B cell (primary cell): ENCODE measurements around the gene MPDU1. TPM values are rescaled to one million over a fixed set of nuclear protein-coding genes. Genes with fewer than 3 reads are reported as not detected.

Experiments used
- ATAC-seq: fragments of 200-7000 bp; cut with Tn5 transposase; one replicate; pipeline ENCODE4 v1.10.0; 2021; ENCODE audit warnings: low read depth, mild to moderate bottlenecking, moderate number of reproducible peaks, moderate library complexity
- CTCF ChIA-PET: fragments of 350-600 bp; sonication (Branson Sonifier 250); formaldehyde crosslinking; loops from one replicate; lab custom pipeline; 2021; ENCODE audit warnings: antibody characterized with exemption, inconsistent platforms; lab: Charles Lee
- POLR2A ChIA-PET: fragments of 350-600 bp; sonication (Branson Sonifier 250); formaldehyde crosslinking; loops from one replicate; lab custom pipeline; 2021; ENCODE audit warnings: antibody characterized with exemption; lab: Charles Lee
- DNase-seq: peaks from one replicate; pipeline ENCODE4 v3.0.0; 2013
- H2AFZ ChIP-seq: 2 replicates; pipeline ENCODE4 v1.6.1; 2012; ENCODE audit warnings: mild to moderate bottlenecking, low read depth, low read length; ENCODE audit not compliant: insufficient read depth, poor library complexity, severe bottlenecking
- H3K27ac ChIP-seq, 2 donors: 1 replicate in 1 of 2; 2 replicates in 1 of 2; pipeline ENCODE4 v1.5.1; 2012 to 2013; ENCODE audit warnings: low read length in 2 of 2, mild to moderate bottlenecking in 2 of 2, moderate library complexity in 1 of 2
- H3K27me3 ChIP-seq, 4 experiments: fragments of 200-600 bp in 1 of 4; sonication (generic) in 1 of 4; replicated peaks in 1 of 4; 1 replicate in 2 of 4; 2 replicates in 2 of 4; pipeline versions ENCODE4 v1.6.1 to v1.7.0; 2013 to 2016; ENCODE audit warnings: low read length in 3 of 4, mild to moderate bottlenecking in 2 of 4, mixed read lengths in 1 of 4, moderate library complexity in 1 of 4; ENCODE audit not compliant: insufficient read depth in 4 of 4, control insufficient read depth in 3 of 4; ENCODE audit errors: control extremely low read depth in 1 of 4
- H3K36me3 ChIP-seq, 2 experiments: replicated peaks in 1 of 2; 1 replicate in 1 of 2; 2 replicates in 1 of 2; pipeline versions ENCODE4 v1.6.1 to v1.7.1; 2013; ENCODE audit warnings: low read length in 1 of 2; ENCODE audit not compliant: insufficient read depth in 2 of 2, control insufficient read depth in 1 of 2; ENCODE audit errors: control extremely low read depth in 1 of 2, extremely low read depth in 1 of 2
- H3K4me1 ChIP-seq, 2 donors: fragments of 200-600 bp in 1 of 2; sonication (generic) in 1 of 2; 1 replicate in 1 of 2; 2 replicates in 1 of 2; pipeline versions ENCODE4 v1.5.1 to v1.6.1; 2013 to 2017; ENCODE audit warnings: low read length in 2 of 2; ENCODE audit not compliant: control insufficient read depth in 2 of 2, insufficient read depth in 2 of 2
- H3K4me2 ChIP-seq: replicated peaks from 2 replicates; pipeline ENCODE3; 2012; ENCODE audit warnings: mild to moderate bottlenecking, low read depth, low read length; ENCODE audit not compliant: poor library complexity, severe bottlenecking
- H3K4me3 ChIP-seq, 5 experiments: fragments of 200-600 bp in 1 of 5; sonication (generic) in 1 of 5; 1 replicate in 3 of 5; 2 replicates in 2 of 5; pipeline versions ENCODE4 v1.5.1 to v1.7.0; 2011 to 2016; ENCODE audit warnings: low read length in 4 of 5, mild to moderate bottlenecking in 4 of 5, low read depth in 2 of 5, control low read depth in 1 of 5, moderate library complexity in 1 of 5; ENCODE audit not compliant: insufficient read depth in 1 of 5; ENCODE audit errors: control extremely low read depth in 1 of 5, extremely low read depth in 1 of 5
- H3K79me2 ChIP-seq: fragments of 200-600 bp; sonication (generic); one replicate; pipeline ENCODE4 v1.6.0; 2016; ENCODE audit warnings: low read length; ENCODE audit not compliant: control insufficient read depth, insufficient read depth
- H3K9ac ChIP-seq: fragments of 200-600 bp; sonication (generic); 2 replicates; pipeline ENCODE4 v1.6.1; 2017; ENCODE audit warnings: mild to moderate bottlenecking, low read length, moderate library complexity
- H3K9me3 ChIP-seq, 3 donors: one replicate each; pipeline versions ENCODE4 v1.6.1 to v1.7.1; 2013; ENCODE audit warnings: low read length in 2 of 3; ENCODE audit not compliant: control insufficient read depth in 2 of 3, insufficient read depth in 1 of 3; ENCODE audit errors: control extremely low read depth in 1 of 3
- H4K20me1 ChIP-seq: 2 replicates; pipeline ENCODE4 v1.6.0; 2012; ENCODE audit warnings: mild to moderate bottlenecking, low read length; ENCODE audit not compliant: insufficient read depth, control insufficient read depth, poor library complexity, severe bottlenecking
- H3K27ac Mint-ChIP-seq: one replicate; pipeline ENCODE4 v1.8.0; 2021; ENCODE audit warnings: mixed read lengths
- H3K27me3 Mint-ChIP-seq: one replicate; pipeline ENCODE4 v1.8.0; 2021; ENCODE audit warnings: mixed read lengths
- H3K4me1 Mint-ChIP-seq: one replicate; pipeline ENCODE4 v1.8.0; 2021; ENCODE audit warnings: mixed read lengths
- H3K4me3 Mint-ChIP-seq: one replicate; pipeline ENCODE4 v1.8.0; 2021; ENCODE audit warnings: mixed read lengths
- H3K9me3 Mint-ChIP-seq: one replicate; pipeline ENCODE4 v1.8.0; 2022; ENCODE audit warnings: mixed read lengths; ENCODE audit not compliant: insufficient read depth
- EZH2 ChIP-seq: IDR thresholded peaks from 2 replicates; pipeline ENCODE4 v1.6.1; 2012; ENCODE audit warnings: borderline replicate concordance, low read depth, mild to moderate bottlenecking, moderate library complexity, low read length; ENCODE audit not compliant: insufficient read depth, poor library complexity, severe bottlenecking
- WGBS: methylation state at CpG from one replicate; pipeline ENCODE4 v1.1.5; 2013; ENCODE audit warnings: missing lambda C conversion rate; ENCODE audit not compliant: insufficient coverage; 5-methylcytosine and 5-hydroxymethylcytosine counted together
- intact Hi-C: fragments of 100-400 bp; cut with micrococcal nuclease; formaldehyde crosslinking; loops from one replicate; pipeline ENCODE4 v1.10.0; 2022
- polyA plus RNA-seq: library from polyadenylated mRNA; depleted of rRNA; stranded (reverse); fragments of >200 nt; gene quantifications from 2 replicates; pipeline ENCODE4 v1.2.3, GENCODE V29; 2012
- total RNA-seq, 2 donors: library from RNA; stranded (reverse); fragments of 120-200 nt in 1 of 2; gene quantifications; 1 replicate in 1 of 2; 2 replicates in 1 of 2; pipeline versions ENCODE4 v1.2.3 to v1.2.4, GENCODE V29; 2013 to 2022
- TF ChIP-seq, protein P1 (sequence below): fragments of 200-600 bp; IDR thresholded peaks from one replicate; pipeline ENCODE4 v1.8.0; 2022; ENCODE audit warnings: antibody characterized with exemption, mild to moderate bottlenecking

Gene MPDU1
- total and polyA plus RNA-seq, 2 donors (not counting 1 experiment from before 2014, with no cell fraction given), result 31.7 to 51.5 TPM

DNA sequence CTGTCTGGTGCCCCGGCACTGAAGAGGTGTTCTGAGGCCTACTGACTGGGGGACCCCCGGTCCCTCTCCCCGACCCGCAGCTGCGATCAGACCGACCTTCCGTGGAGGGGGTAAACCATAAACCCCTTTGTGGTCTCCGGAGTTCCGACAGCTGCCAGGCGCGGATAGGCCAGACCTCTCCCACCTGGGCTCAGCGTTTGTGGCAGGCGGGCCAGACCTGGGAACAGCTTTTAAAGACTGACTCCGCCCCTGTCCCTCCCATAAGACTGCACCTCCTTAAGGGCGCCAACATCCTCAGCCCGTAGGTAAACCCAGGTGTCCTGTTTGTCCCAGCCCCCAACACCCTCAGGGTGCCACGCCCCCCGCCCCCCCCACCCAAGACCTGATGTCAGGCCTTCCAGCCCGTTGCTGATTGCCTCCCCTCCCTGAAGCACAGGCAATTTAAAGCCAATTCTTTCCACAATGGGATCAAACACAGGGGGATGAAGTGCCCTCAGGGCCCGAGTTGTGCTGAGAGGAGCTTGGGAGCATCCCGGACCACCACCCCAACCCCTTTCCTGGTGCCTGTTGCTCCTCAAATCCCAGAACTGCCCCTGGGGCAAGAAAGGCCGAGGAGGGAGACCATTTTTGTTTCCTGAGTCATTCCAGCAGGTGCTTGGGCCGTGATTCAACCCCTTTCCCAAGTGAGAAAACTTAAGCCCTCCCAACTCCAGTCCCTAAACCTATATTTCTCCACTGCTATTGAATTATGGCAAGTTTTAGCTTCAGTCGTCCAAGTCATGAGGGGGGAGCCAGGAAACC, 6.4 kb downstream of the MPDU1 start, which contains the start of gene SOX15:
Gene SOX15, minus strand, starts transcription at position 204 of the 801 bp plus-strand sequence. CDS start 418 bp downstream, outside the sequence.
- H3K4me2 ChIP-seq, result peak within 1 kb of the TSS; percentile 43
- intact Hi-C loops, result loop anchor here (1.0 to 10.0 kb wide), 4 partner anchors 76 to 545 kb away; partner anchors contain the start of gene SLC16A11
- no peak within 1 kb of the TSS for H3K9ac ChIP-seq
- Mint-ChIP-seq H3K27ac (no peak within 1 kb of the TSS), H3K27me3 (no peaks in the 10 kb centered on the region), H3K9me3 (no peaks in the 10 kb centered on the region), H3K4me3 (no peak within 1 kb of the TSS), H3K4me1 (peaks cover 5% of the 10 kb centered on the region)
- DNase-seq (no peak), ATAC-seq (no peak)
- no peak within 1 kb of the TSS for H3K27ac ChIP-seq
- no peaks in the 10 kb centered on the region for H4K20me1 ChIP-seq
- peaks cover 0 to 13% of the 10 kb centered on the region in 2 donors for H3K4me1 ChIP-seq
- WGBS, result 78% methylated on average over 18 of the region's 24 CpGs
- CTCF ChIA-PET, result interaction anchor here (0.6 to 7.9 kb wide), 37 partner anchors 10 to 545 kb away, joined by 3 to 111 read pairs (median 5); partner anchors contain the start of genes ACAP1, CD68, FXR2 and KCTD11
- peaks cover 10% of the 10 kb centered on the region for H3K79me2 ChIP-seq
- no peak within 1 kb of the TSS for H3K4me3 ChIP-seq
- H3K27me3 ChIP-seq, result no peaks in the 10 kb centered on the region
- peaks cover 0 to 57% of the 10 kb centered on the region in 2 experiments for H3K36me3 ChIP-seq
- peak within 1 kb of the TSS; percentile 40 for H2AFZ ChIP-seq
- TF ChIP-seq, protein P1, sequence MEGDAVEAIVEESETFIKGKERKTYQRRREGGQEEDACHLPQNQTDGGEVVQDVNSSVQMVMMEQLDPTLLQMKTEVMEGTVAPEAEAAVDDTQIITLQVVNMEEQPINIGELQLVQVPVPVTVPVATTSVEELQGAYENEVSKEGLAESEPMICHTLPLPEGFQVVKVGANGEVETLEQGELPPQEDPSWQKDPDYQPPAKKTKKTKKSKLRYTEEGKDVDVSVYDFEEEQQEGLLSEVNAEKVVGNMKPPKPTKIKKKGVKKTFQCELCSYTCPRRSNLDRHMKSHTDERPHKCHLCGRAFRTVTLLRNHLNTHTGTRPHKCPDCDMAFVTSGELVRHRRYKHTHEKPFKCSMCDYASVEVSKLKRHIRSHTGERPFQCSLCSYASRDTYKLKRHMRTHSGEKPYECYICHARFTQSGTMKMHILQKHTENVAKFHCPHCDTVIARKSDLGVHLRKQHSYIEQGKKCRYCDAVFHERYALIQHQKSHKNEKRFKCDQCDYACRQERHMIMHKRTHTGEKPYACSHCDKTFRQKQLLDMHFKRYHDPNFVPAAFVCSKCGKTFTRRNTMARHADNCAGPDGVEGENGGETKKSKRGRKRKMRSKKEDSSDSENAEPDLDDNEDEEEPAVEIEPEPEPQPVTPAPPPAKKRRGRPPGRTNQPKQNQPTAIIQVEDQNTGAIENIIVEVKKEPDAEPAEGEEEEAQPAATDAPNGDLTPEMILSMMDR, result no peak
- TF ChIP-seq EZH2, result no peak
- POLR2A ChIA-PET, result interaction anchor here (0.6 to 1.0 kb wide), 2 partner anchors 16 to 119 kb away, joined by 3 to 6 read pairs; no protein-coding TSS in a partner anchor
- H3K9me3 ChIP-seq, result no peaks in the 10 kb centered on the region
